Stimulated activated CD4-positive, alpha-beta T cell treated with anti-CD3 and anti-CD28 coated beads, Interleukin-1b, Interleukin-23, amount 100 ng/mL, for 4 hours (primary cell): ENCODE results near the gene TNS1.
A peak's percentile ranks its signal among the peaks of the same experiment; 100 is the strongest.

ENCODE experiments used
- DNase-seq, 2 donors: peaks; one replicate each; pipeline ENCODE4 v3.0.0-alpha.2; 2020; ENCODE audit warnings: low read depth in 2 of 2

The TNS1 gene

DNA sequence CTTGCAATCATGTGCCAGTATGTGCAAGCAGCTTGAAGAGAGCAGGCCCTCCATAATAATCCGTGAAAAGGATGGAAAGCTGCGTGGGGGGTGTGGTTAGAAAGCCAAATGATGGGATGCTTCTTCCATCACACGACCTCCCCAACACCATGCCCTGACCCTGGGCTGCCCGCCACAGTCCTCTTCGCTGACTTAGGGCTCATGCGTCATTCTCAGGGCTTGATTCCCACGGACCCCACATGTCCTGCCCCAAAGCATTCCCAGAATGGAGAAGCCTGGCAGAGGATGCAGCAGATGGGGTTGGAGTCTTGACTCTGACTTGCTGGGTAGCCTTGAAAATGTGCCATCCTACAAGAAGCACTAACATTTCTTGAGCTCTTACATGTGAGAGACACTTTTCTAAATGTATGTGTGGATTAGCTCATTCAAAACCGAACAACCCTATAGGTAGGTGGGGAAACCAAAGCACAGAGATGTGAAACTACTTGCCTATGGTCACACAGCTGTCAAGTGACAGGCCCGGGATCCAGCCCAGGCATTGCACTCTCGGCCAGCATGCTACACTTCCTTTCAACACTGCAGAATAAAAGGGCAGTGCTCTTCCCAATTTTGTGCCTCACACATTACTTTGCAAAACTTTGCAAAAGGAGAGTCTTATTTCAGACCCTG is 3.7 kb downstream of the TNS1 start:
- no peak for DNase-seq

DNA sequence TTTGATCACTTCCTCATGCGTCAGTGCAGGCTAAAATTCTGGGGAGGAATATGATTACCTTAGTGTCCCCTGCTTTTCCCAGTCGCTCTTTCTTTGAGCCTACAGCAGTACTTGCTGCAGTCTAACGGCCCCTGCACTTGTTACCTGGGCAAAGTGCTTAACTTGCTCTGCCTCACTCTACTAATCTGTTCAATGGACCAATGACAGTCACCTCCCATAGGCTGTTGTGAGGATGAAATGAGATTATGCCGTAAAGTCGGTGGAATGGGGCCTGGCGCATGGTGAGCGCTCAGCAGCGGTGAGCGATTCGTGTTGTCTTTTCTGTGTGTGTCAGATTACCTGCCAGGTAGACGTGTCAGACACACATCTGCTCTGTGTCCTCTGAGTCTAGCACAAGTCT is 5.3 kb downstream of the TNS1 start:
- DNase-seq = no peak

DNA sequence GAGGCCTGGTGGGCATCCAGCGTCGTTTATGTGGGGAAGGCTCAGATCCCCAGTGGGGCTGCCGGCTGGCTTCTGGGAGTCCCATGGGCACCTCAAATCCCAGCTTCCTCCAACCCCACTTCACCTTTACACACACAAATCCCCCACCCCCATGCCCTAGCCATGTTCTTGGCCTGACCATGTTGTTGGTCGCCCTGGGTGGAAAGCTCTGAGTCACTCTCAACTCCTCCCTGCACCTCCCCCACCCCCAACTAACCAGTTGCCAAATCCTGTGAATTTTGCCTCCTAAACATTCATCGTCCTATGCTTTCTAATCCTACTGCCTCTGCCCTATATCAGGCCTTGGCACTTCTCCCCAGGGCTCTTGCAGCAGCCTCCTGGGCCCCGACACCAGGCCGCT is 6.4 kb downstream of the TNS1 start:
- DNase-seq = no peak

DNA sequence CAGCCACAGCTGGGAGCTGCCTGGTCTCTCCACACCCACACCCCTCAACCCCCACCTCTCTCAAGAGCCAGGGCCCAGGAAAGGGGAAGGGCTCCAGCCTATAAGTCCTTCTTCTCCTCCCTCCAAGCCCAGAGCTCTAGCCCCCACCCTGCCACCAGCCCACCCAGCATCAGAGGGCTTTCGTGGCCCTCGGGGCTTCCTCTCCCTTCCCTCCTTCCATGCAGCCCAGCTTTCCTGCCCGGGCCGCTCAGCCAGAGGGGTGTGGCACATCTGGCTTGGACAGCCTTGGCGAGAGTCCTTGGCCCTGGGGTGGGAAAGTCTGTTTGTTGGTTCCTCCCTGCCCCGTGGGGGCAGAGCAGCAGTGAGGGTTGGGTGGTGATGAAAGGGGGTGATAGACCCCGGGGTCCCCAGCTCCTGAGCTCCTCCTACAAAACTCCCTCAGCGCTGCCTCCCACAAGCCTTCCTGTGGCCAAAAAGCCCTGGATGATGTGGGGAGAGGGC is 7.0 kb downstream of the TNS1 start:
- no peak for DNase-seq

DNA sequence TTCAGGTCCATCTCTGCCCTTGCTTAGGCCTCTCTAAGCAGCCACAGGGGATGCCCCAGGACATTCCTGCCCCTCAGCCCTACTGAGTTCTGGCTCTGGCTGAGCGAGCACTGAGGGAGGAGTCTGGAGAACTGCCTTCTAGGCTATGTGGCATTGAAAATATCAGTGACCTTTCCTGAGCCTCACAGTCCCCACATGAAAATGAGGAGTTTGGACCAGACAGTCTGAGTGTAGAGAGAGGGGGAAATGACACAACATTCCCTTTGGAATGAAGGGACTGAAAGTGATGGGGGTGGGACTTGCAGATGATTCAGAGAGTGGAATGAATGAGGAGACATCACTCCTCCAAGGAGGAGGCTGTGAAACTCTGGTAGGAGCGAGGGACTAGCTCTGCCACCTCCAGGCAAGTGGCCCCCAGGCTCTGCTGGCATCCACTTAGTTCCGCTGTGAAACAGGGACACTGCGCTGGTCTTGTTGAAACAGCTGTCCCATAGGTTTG is 8.0 kb downstream of the TNS1 start:
- no peak for DNase-seq

DNA sequence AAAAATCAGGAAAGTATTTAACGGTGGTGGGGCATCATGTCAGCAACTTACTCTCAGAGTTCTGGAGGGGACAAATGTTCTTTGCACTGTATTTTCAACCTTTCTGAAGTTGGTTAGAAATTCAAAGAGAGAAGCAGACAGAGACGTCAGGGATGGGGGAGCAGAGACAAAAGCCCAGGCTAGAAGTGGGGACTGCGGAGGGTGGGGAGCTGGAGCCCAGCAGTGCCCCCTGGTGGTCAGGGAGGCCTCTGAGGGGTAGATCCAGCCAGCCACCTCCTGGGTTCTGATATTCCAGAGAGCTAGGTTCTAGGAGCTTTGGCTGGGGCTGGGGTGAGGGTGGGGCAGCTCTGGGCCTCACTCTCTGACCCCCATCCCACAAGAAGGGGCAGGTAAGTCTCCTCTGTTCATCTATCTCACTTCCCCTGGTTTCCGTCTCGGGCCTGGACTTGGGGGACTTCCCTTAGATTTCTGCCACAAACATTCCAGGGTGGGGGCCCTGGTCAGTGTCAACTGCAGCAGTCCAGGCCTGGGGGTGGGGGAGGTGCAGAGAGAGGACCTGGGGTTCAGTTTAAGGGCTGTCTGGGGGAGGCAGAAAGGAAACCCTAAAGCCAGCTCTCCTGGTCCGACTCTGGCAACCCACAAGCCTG is 8.9 kb downstream of the TNS1 start:
- DNase-seq = peak; percentile 39 to 57

DNA sequence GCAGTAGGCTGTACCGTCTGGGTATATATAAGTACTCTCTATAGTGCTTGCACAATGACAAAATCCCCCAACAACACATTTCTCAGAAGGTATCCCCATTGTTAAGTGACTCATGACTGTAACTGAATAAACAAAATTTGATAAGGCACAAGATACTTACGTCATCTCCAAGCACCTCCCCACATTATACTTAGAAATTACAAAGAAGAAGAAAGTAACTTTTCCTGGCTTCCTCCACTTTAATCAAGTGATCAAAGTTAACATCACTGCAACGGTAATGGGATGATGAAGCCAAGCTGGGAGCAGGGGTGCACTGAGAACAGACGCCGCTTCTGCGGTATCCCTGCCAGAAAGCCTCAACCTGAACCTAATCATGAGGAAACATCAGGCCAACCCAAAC is 9.7 kb downstream of the TNS1 start:
- DNase-seq = no peak

DNA sequence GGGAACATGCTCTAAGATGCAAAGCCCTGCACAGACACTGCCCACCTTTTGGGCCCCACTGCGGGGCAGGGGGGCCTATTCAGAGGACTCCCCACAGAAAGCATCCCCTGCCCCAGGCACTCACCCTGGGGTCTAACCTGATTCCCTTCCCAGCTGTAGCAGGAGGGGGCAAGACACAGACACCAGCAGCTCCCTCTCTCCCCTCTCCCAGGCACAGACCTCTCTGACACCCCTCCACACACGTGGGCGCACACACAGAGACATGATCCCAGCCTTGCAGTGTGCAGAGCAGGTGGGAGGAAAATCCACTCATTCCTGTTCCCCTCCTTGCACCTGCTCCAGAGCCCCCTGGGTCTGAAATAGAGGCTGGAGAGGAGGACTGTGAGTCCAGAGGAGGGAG is 10.7 kb downstream of the TNS1 start:
- no peak for DNase-seq

DNA sequence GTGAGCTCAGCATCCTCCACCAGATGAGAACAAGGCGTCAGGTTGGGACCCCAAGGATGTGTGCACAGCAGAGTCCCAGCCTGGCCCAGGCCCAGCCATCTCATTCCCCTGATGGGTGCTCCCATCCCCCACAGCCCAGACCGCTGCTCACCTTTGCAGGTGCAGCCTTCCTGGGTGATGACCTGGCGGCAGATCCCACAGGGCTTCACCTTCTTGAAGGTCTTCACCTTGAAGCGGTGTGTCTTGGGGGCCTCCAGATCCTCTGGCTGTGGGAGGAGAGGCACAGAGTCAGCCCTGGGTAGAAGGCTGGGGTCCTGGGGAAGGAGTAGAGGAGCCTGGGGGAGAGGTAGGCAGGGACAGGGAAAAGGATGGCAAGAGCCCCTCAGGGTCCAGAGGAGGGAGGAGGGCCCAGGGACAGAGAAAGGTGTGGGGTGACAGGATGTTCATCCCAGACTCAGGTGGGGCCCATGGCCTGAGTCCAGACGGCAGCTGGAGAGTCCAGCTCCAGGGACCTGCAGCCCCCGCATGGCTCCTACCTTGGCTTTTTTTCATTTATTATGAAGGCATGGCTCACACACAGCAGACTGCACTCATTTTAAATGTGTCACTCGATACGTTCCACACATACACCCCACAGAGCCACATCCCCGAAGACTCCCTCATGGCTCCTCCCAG is 11.9 kb downstream of the TNS1 start:
- DNase-seq = no peak

DNA sequence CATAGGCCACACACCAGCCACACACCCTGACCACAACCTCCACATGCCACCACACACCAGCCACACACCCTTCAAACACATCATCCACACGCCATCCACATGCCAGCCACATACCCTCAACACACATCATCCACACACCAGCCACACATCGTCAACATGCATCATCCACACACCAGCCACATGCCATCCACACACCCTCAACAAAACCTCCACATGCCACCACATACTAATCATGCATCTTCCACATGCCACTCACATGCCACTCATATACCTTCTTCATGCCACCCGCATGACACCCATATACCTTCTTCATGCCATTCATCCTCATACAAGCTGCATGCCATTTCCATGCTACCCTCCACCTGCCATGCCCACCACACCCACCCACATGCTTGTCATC is 12.4 kb downstream of the TNS1 start:
- no peak for DNase-seq

DNA sequence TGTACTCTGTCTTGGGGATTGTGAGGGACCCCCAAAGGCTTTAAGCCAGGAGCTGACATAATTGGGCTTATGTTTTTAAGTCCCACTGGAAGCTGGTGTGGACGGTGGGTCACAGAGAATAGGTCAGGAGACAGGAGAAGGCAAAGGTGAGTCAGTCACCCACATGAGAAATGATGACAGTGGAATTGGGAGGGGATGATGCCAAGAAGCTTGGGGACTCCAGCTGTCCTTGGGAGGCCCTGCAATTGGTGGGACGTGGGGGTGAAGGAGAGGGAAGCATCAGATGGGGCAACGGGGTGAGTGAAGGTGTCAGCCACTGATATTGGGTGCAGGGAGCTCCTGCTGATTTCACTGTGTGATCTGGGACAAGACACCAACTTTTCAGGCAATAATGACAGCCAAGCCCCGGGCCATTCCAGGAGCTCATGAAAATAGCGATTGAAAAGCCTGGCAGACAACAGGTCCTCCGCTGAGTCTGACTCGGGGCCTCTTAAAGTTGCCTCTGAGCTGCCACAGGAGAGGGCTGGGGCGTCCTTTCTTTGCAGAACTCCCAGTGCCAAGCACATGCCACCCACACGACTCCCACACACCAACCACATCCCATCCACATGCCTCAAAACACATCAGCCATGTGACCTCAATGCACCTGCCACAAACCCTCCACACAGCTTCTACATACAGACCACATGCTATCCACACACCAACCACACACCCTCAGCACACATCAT is 13.4 kb downstream of the TNS1 start:
- no peak for DNase-seq

DNA sequence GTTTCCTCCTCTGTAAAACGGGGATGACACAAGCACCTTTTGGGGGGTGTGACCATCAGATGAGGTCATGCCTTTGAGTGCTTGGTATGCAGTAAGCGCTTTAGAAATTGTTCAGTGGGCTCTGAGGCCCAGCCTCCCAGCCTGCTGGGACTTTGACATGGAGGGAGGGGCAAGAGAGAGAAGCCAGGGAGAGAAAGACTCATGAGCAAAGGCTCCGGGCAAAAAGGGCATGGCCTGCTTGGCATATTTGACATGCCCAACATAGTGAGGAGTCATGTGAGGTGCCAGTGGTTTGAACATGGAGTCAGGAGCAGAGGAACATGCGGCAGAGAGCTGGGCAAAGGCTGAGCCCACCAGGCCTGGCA is 14.0 kb downstream of the TNS1 start:
- DNase-seq = no peak

DNA sequence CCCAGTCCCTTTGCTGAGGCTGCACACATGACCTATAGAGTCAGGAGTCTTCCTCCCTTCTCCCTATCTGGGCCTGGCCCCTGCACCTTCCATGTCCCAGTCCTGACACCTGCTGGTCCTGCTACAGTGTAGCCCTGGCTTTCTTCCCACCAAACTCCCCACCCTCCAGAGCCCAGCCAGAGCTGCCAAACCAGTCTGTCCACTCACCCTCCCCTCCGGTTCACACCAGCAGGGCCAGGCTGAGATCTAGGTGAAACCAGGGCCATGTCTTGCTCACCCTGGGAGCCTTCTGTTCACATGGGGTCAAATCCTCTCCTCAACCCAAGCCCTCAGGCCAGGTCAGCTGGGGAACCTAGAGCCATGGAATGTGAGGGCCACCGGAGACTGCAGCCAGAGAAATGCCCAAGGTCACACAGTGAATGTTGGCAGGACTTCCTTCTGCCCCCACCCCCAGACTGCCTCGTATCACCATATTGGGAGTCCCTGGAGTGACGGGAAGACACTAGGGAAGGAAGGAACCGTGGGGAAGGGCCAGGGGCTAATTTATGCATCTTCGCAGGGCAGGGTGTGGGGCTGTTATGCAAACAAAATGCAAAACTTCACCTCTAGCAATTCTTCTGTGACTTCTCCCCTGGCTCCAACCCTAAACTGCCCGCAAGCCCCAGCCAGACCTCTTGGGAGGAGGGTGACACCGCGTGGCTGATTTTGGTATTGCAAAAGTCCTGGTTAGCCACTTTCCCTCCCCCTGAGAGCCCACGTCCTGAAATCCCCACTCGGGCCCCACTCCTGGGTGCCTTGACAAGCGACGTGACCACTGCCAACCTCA is 14.6 kb downstream of the TNS1 start:
- DNase-seq = peak; percentile 39 to 59

DNA sequence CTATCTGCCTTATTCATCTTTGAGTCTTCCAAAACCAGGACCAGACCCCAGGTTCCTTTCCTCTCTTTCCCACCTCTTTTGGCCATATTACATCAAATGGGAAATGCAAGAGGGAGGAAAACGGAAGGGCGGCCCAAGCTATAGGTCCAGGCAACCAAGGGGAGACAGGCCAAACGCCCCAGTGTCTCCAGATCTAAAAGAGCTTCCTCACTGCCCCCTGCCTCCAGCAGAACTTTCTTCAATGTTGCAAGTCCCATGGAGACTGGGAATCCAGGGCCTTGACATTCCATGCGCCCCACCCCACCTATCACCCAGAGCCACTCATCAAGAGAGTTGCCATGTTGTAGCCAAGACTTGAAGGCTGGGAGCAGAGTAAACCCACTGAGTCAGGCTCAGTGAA is 15.4 kb downstream of the TNS1 start:
- no peak for DNase-seq

DNA sequence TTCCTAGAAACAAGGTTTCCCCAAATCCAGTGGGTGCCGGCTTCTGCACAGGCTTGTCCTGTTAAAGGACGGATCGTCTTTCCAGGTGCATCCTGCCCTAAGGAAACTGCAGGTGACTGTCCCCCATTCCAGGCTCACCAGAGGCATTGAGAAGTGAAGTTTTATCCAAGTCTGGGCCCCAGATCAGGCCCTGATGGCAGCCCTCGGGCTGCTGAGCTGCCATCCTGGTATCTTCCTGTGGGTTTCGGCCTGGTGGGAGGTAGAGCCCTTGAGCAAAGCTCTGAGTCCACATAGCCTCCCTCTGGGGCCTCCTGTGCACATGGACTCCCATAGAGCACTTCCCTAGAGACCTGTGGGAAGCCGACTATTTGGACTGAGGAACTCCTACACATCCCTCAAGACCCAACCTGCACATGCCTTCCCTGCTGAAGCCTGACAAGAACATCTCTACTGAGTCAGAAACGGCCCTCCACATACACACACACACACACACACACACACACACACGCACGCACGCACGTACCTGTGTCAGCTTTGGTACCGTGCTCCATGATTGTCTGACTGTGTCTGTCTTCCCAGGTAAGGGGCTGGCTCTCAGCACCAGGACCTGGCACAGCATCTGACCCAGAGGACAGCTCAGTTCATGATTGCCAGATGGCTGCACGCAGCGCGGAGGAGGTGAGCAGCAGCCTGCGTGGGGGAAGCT is 16.4 kb downstream of the TNS1 start:
- no peak for DNase-seq

DNA sequence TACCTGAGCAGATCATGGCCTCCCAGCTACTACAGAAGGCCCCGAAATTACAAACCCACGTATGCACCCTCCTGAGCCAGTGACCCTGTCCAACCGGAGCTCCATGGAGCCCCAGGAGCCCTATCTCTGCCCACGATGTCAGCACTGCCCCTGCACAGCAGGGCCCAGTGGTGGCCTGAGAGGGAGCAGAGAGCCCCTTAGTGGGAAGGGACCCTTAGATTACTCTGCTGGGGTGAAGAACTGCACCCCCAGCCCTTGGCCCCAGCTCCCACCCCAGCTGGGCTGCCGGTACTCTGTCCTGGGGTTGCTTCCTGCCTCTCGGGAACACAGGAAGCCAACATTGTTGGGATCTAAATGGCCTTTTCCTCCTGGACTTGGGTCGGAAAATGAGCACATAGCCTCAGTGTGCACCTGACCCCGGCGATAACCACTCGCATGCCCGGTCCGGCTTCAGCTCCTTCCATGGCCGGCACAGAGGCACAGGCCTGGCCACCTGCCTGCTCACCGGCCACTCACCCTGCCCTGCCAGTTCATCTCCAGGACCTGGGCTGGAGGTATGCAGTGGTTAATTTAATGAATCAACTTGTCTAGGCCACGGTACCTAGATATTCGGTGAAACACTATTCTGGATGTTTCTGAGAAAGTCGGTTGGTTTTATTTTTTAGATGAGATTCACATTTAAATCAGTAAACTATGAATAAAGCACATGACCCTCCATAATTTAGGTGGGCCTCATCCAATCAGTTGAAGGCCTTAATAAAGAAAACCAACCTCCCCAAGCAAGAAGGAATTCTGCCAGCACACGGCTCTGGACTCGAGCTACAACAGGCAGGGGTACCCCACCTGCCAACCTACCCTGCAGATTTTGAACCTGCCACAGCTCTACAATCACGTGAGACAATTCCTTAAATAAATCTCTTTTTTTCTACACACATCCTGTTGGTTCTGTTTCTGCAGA is 19.2 kb downstream of the TNS1 start:
- DNase-seq = no peak

DNA sequence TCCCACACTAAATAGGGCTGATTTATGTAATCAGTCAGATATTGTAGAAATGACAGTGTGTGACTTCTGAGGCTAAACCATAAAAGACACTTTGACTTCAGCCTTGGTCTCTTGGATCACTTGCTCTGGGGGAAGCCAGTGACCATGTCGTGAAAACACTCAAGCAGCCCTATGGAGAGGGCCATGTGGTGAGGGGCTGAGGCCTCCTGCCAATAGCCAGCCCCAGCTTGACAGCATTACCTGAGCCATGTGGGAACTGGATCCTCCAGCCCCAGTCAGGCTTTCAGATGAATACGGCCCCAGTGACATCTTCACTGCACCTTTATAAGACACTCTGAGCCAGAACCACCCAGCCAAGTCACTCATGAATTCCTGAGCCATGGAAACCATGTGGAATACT is 20.8 kb downstream of the TNS1 start:
- DNase-seq = no peak

DNA sequence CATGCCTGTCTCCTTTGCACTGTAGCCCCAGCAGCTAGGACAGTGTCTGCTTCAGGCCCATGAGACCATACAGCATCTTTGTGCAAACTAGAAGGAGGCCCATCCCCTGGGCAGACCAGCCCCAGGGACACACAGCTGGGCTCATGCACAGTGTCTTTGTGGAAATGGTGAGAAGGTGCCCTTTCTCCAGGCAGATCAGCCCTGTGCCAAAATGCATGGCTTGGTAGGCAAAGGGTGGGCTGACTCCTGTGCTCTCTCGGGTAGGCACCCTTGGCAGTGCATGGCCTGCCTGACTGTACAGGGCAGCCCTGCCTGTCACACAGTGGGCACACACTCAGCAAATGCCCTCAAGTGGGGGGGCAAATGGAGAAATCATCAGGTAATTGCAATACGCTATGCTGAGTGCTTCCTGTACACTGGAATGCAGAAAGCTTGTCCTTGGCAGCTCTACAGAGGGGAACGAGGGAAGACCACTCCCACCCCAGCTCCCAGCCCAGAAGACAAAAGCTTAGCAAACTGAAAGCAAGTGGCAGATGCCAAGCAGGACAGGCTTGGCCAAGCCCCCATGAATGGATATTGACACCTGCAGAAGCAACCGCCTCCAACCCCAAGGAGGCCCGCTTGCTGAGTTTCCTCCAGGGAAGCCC is 21.6 kb downstream of the TNS1 start:
- no peak for DNase-seq

DNA sequence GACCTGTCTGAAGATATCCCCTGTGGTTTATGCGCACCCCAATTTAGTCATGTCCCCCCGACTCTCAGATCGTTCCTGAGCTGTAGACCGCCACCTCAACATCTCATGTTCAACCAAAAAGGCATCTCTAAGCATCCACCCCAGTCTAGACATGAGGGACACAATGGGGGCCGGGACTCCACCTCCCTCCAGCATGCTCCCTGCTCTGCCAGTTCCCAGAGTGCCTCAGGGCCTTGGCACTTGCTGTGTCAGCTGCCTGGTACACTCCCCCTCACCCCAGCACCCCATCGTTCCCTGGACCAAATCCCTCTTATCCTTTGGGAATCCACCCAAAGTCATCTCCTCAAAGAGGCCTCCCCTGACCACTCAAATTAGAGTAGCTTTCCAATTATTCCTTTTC is 22.2 kb downstream of the TNS1 start:
- DNase-seq = no peak
